Measurements from ENCODE around the gene WDR89. TPM values are rescaled to one million over a fixed set of nuclear protein-coding genes. Genes with fewer than 3 reads are reported as not detected.
A peak's percentile ranks its signal among the peaks of the same experiment; 100 is the strongest.
"Not testable (repeated sequence)": the region's sequence is repeated elsewhere in the genome, so short reads cannot be mapped to it uniquely, and the experiment has no call there.

Gene WDR89
- total RNA-seq, 2 donors from 2014 or later, result 22.0 to 23.8 TPM

GRCh38 chr14:63596998-63597658 lies 44.5 kb downstream of the WDR89 start:
- Mint-ChIP-seq H3K27ac (no peak overlapping the region), H3K9me3 (peaks cover 12% of the 10 kb centered on the region), H3K36me3 (ENCODE audit: low read depth) (peaks cover 70% of the 10 kb centered on the region), H3K27me3 (no peaks in the 10 kb centered on the region), H3K4me1 (peaks cover 4% of the 10 kb centered on the region), H3K4me3 (no peak overlapping the region)
- no peak for ATAC-seq (replicated peaks)

DNA sequence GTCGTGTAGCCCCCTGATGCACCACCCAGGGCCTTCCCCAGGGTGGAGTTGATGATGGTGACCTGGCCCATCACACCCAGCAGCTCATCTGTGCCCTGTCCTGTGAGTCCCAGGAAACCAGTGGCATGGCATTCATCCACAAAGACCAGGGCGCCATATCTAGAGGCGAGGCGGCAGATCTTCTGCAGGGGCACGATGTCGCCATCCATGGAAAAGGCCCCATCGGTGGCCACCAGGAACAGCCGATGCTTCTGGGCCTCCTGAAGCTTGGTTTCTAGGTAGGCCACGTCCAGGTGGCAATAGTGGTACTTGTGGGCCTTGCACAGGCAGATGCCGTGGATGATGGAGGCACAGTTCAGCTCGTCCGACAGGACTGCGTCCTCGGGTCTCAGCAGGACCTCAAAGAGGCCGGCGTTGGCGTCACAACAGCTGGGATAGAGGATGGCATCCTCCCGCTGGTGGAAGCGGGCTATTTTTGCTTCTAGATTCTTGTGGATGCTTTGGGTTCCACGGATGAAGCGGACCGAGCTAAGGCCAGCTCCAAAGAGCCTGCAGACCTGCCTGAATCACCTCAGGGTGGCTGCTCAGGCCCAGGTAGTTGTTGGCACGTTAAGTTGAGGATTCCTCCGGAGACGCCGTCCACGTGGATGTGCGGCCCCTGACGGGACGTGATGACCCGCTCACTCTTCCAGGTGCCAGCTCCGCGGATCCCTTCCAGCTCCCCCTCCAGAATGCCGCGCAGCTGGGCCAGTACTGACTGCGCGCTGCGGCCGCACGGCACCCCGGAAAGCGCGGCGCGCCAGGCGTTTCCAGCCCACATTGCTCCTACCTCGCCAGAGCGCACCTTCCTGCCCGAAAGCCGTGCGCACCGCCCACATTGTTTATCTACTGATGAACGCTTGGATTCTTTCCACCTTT lies 47.0 kb downstream of the WDR89 start:
- Mint-ChIP-seq H3K9me3 (peaks cover 12% of the 10 kb centered on the region), H3K36me3 (ENCODE audit: low read depth) (peaks cover 45% of the 10 kb centered on the region), H3K4me3 (no peak overlapping the region), H3K27ac (no peak overlapping the region), H3K4me1 (peaks cover 4% of the 10 kb centered on the region), H3K27me3 (no peaks in the 10 kb centered on the region)
- ATAC-seq (replicated peaks), result no peak

DNA sequence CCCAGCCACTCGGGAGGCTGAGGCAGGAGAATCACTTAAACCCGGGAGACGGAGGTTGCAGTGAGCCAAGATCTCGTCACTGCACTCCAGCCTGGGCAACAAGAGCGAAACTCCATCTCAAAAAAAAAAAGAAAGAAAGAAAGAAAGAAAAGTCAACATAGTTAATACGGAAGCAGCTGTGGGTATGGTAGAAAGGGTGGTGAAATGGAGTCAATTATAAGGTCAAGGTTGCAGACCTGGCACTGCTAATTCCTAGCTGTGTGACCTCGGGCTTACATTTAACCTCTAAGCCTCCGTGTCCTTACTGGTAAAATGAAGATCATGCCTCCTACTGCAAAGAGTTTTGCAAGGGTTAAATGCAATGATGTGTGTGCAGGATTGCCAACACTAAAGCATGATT lies 58.6 kb downstream of the WDR89 start:
- not testable (repeated sequence) for H3K4me3 Mint-ChIP-seq; H3K27me3 Mint-ChIP-seq; H3K9me3 Mint-ChIP-seq; H3K4me1 Mint-ChIP-seq; H3K36me3 Mint-ChIP-seq (ENCODE audit: low read depth); H3K27ac Mint-ChIP-seq; ATAC-seq (replicated peaks)

- Mint-ChIP-seq H3K4me3 (no peak overlapping the region), H3K4me1 (peaks cover 6% of the 10 kb centered on the region), H3K27ac (no peak overlapping the region), H3K36me3 (ENCODE audit: low read depth) (no peaks in the 10 kb centered on the region), H3K27me3 (peaks cover 4% of the 10 kb centered on the region), H3K9me3 (no peaks in the 10 kb centered on the region)
- ATAC-seq (replicated peaks), result no peak
Measured at GRCh38 chr14:63581491-63581890, 60.2 kb downstream of the WDR89 start.

DNA sequence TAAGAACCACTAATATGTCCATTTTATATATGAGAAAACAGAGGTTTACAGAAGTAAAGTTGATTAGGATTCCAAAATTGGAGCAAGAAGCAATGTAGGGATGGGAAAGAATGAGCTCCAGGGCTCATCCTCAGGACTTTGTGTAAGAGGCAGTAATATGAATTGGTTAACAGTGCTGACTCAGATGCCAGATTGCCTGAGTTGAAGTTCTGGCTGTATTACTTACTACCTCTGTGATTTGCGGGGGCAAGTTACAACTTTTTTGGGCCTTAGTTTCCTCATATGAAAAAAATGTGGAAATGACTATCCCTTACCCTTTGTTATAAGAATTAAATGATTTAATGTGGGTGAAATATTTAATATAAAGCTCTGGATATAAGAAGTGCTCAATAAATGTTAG lies 63.4 kb downstream of the WDR89 start:
- Mint-ChIP-seq H3K4me3 (no peak overlapping the region), H3K4me1 (peaks cover 6% of the 10 kb centered on the region), H3K36me3 (ENCODE audit: low read depth) (no peaks in the 10 kb centered on the region), H3K27ac (no peak overlapping the region), H3K27me3 (peaks cover 4% of the 10 kb centered on the region), H3K9me3 (no peaks in the 10 kb centered on the region)
- no peak for ATAC-seq (replicated peaks)

GRCh38 chr14:63573581-63573980 lies 68.1 kb downstream of the WDR89 start:
- no peak overlapping the region for H3K4me3 Mint-ChIP-seq
- no peaks in the 10 kb centered on the region for H3K9me3 Mint-ChIP-seq
- no peaks in the 10 kb centered on the region for H3K4me1 Mint-ChIP-seq
- no peaks in the 10 kb centered on the region for H3K36me3 Mint-ChIP-seq (ENCODE audit: low read depth)
- peaks cover 3% of the 10 kb centered on the region for H3K27me3 Mint-ChIP-seq
- H3K27ac Mint-ChIP-seq, result no peak overlapping the region
- no peak for ATAC-seq (replicated peaks)

DNA sequence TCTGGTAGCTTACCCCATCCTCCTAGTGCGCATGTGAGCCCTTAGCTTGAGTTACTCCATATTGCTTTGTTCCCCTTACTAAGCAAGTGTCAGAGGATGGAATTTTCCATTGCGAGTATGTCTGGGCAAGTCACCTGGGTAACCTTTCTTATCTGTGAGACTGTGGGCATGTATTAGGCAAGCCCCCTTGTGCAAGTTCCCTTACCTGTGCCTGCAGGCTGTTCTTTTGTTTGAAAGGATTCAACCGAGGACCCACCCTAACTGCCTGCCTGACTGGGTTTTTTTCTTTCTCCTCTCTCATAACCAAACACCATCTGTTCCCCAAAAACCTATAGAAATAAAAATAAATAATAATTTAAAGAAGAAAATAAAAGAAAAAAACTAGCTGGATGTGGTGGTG lies 76.2 kb downstream of the WDR89 start:
- Mint-ChIP-seq H3K4me1 (no peaks in the 10 kb centered on the region), H3K27ac (no peak overlapping the region)
- no peak for ATAC-seq (replicated peaks)

DNA sequence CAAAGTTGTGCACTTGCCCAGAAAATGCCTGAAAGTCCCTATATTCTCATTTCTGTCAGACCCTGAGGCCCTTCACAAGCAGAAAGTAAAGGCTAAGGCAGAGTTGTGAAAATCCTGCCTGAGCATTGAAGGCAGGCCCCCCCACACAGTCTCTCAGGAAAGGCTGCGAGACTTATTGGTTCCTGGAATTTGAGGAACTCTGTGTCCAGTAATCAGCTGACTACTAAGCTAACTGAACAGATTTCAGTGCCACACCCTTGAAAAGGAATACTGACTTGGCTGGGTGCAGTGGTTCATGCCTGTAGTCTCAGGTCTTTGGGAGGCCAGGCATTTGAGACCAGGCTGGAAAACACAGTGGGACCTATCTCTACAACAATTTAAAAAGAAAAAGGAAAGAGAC lies 77.4 kb downstream of the WDR89 start:
- no peaks in the 10 kb centered on the region for H3K9me3 Mint-ChIP-seq
- no peaks in the 10 kb centered on the region for H3K4me1 Mint-ChIP-seq
- ATAC-seq (replicated peaks), result no peak
- no peaks in the 10 kb centered on the region for H3K36me3 Mint-ChIP-seq (ENCODE audit: low read depth)
- no peak overlapping the region for H3K4me3 Mint-ChIP-seq
- no peaks in the 10 kb centered on the region for H3K27me3 Mint-ChIP-seq
- no peak overlapping the region for H3K27ac Mint-ChIP-seq

More for the DNA sequence above, 76.2 kb downstream of the WDR89 start:
- Mint-ChIP-seq H3K27me3 (no peaks in the 10 kb centered on the region), H3K4me3 (no peak overlapping the region), H3K9me3 (no peaks in the 10 kb centered on the region), H3K36me3 (ENCODE audit: low read depth) (no peaks in the 10 kb centered on the region)

GRCh38 chr14:63563370-63564026 lies 78.2 kb downstream of the WDR89 start:
- Mint-ChIP-seq H3K27me3 (no peaks in the 10 kb centered on the region), H3K4me1 (no peaks in the 10 kb centered on the region), H3K36me3 (ENCODE audit: low read depth) (no peaks in the 10 kb centered on the region), H3K4me3 (no peak overlapping the region), H3K27ac (no peak overlapping the region), H3K9me3 (no peaks in the 10 kb centered on the region)
- no peak for ATAC-seq (replicated peaks)

DNA sequence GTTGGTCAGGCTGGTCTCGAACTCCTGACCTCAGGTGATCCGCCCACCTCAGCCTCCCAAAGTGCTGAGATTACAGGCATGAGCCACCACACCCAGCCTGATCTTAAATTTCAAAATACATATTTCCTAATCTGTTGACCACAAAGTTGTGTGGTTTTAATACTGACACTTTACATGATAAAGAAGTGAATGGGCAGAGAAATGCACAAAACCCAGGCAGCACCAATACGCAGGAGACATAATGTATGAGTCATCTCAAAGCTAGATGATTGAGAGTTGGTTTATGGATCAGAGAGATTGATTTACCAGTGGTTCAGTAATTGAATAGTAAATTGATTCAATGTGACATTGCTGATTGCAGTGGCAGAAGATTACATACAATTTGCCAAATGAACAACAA lies 79.3 kb downstream of the WDR89 start:
- Mint-ChIP-seq H3K4me3 (no peak overlapping the region), H3K4me1 (peaks cover 1% of the 10 kb centered on the region)

DNA sequence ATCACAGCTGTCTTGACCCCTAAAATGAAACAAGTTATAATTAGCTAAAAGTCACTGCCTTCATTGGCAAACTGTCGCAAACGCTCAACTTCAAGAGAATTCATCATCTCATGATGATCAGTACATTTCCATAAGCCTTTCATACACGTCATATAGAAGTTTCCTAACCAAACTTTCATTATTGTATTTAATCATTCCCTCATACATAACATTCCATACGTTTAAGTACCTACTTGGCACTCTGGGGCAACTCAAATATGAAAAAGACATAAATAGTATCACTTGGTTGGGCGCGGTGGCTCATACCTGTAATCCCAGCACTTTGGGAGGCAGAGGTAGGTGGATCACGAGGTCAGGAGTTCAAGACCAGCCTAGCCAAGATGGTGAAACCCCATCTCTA lies 86.1 kb downstream of the WDR89 start:
- H3K27ac Mint-ChIP-seq, result peak overlapping the region; percentile 22
- peak overlapping the region; percentile 1 for H3K4me3 Mint-ChIP-seq
- H3K4me1 Mint-ChIP-seq, result peaks cover 9% of the 10 kb centered on the region
- no peaks in the 10 kb centered on the region for H3K9me3 Mint-ChIP-seq
- ATAC-seq (replicated peaks), result peak; percentile 77
- H3K27me3 Mint-ChIP-seq, result no peaks in the 10 kb centered on the region
- H3K36me3 Mint-ChIP-seq (ENCODE audit: low read depth), result no peaks in the 10 kb centered on the region

More for the DNA sequence above, 79.3 kb downstream of the WDR89 start:
- Mint-ChIP-seq H3K36me3 (ENCODE audit: low read depth) (no peaks in the 10 kb centered on the region), H3K27me3 (no peaks in the 10 kb centered on the region), H3K27ac (no peak overlapping the region), H3K9me3 (no peaks in the 10 kb centered on the region)
- no peak for ATAC-seq (replicated peaks)

DNA sequence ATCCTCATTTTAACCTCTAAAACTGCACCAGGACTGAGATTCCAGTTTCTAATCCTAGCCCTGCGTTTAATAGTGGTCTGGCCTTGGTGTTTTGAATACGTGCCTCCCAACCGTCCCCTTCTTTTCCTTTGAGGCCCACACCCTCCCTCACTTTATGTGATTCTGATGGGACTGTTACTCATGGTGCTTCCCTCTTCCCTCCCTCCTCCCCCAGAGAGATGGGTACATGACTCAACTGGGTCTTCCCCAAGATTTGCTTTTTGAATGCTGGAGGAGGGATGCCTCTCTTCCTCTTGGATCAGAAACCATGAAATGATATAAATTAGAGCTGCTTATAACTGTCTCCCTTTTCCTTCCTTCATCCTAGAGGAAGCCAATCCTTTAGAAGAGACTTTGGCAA lies 90.3 kb downstream of the WDR89 start:
- Mint-ChIP-seq H3K4me3 (peak overlapping the region; percentile 34), H3K27me3 (no peaks in the 10 kb centered on the region), H3K9me3 (no peaks in the 10 kb centered on the region), H3K4me1 (peaks cover 5% of the 10 kb centered on the region), H3K27ac (peak overlapping the region; percentile 55), H3K36me3 (ENCODE audit: low read depth) (no peaks in the 10 kb centered on the region)
- peak; percentile 81 for ATAC-seq (replicated peaks)

DNA sequence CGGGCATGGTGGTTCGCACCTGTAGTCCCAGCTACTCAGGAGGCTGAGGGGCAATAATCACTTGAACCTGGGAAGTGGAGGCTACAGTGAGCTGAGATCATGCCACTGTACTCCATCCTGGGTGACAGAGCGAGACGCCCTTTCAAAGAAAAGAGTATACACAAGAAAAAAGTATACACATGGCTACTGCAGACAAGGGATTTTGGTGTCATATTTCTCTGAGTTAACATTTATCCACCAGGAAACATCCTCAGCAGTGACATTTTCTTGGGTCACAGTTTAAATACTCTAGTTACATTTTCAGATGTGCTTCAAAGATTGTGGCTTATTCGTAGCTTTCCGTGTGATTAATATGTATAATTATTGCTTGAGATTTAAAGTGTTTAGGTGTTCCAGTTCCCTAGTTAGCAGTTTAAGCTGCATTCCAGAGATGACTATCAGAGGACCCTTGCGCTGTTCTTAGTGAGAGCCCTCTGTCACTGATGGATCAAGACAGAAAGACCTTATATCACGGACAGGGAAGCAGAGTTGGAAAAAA lies 93.8 kb downstream of the WDR89 start:
- Mint-ChIP-seq H3K27ac (no peak overlapping the region), H3K9me3 (no peaks in the 10 kb centered on the region), H3K27me3 (no peaks in the 10 kb centered on the region), H3K36me3 (ENCODE audit: low read depth) (peaks cover 5% of the 10 kb centered on the region), H3K4me1 (peaks cover 13% of the 10 kb centered on the region), H3K4me3 (no peak overlapping the region)
- ATAC-seq (replicated peaks), result no peak

All from activated T-helper 17 cell treated with anti-CD3 and anti-CD28 coated beads, Interleukin-2, amount 50 U/mL, for 72 hours (primary cell).